AG09309 (cell line): ENCODE results near the gene CFAP20.

Experiments used
- DNase-seq: peaks from one replicate; pipeline ENCODE4 v3.0.0-alpha.2; 2010; ENCODE audit warnings: low read depth
- H3K4me3 ChIP-seq: 2 replicates; pipeline ENCODE4 v1.5.1; 2011; ENCODE audit warnings: mild to moderate bottlenecking, low read depth, low read length, moderate library complexity; ENCODE audit not compliant: control insufficient read depth
- TF ChIP-seq, protein P1 (sequence below): IDR thresholded peaks from 2 replicates; pipeline ENCODE4 v1.5.1; 2011; ENCODE audit warnings: mild to moderate bottlenecking, low read depth, low read length, inconsistent platforms; ENCODE audit not compliant: insufficient read depth, control insufficient read depth; ENCODE audit errors: missing control alignments

Gene CFAP20

DNA sequence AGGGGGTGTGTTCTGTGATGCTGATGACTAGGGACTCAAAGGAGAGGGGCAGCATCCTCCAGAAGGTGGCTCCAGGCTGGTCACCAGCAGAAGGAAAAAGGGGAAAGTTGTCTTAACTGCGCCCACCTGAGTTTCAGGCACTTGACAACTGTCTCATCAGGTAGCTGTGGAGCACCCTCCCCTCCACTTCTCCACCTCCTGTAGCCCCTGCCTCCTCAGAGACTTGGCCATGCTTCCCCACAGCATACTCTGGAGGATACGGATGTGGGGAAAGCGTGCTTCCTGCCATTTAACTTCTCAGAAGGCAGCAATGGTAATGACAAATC lies 17.9 kb downstream of the CFAP20 start:
- DNase-seq = no peak
- no peak overlapping the region for H3K4me3 ChIP-seq
- TF ChIP-seq, protein P1, sequence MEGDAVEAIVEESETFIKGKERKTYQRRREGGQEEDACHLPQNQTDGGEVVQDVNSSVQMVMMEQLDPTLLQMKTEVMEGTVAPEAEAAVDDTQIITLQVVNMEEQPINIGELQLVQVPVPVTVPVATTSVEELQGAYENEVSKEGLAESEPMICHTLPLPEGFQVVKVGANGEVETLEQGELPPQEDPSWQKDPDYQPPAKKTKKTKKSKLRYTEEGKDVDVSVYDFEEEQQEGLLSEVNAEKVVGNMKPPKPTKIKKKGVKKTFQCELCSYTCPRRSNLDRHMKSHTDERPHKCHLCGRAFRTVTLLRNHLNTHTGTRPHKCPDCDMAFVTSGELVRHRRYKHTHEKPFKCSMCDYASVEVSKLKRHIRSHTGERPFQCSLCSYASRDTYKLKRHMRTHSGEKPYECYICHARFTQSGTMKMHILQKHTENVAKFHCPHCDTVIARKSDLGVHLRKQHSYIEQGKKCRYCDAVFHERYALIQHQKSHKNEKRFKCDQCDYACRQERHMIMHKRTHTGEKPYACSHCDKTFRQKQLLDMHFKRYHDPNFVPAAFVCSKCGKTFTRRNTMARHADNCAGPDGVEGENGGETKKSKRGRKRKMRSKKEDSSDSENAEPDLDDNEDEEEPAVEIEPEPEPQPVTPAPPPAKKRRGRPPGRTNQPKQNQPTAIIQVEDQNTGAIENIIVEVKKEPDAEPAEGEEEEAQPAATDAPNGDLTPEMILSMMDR = no peak

DNA sequence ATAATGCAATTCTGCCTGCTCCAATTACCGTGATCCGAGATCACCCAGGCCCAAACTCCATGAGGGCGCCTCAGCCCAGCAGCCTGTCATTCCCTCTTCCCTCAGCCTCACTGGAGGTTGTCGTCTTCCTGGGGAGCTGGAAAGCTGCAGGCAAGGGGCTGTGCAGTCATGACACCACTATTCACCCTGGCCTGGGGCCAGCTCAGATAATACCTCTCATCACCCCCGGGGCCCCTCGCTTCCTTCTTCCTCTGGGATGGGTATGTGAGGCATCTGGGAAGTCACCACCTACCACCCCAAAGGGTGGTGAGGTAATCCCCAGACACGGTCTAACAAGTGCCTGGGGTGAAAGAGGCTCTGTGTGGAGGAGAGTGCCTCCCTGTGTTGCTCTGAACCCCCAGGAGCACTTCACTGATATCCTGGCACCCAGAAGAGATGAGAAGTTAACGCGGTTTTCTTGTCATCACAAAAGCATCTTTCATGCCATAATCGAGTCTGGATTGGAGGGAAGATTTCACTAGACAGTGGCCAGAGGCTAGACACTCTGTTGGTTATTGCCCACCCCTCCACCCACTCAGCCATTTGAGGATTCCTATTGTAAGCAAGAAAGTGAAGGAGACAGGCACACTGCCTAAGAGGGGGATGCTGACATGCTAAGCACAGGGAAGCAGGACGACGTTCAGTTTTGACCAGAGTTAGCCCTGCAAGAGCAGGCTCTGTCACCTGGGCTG lies 18.4 kb downstream of the CFAP20 start:
- TF ChIP-seq, protein P1 = no peak
- DNase-seq = no peak
- H3K4me3 ChIP-seq = no peak overlapping the region

DNA sequence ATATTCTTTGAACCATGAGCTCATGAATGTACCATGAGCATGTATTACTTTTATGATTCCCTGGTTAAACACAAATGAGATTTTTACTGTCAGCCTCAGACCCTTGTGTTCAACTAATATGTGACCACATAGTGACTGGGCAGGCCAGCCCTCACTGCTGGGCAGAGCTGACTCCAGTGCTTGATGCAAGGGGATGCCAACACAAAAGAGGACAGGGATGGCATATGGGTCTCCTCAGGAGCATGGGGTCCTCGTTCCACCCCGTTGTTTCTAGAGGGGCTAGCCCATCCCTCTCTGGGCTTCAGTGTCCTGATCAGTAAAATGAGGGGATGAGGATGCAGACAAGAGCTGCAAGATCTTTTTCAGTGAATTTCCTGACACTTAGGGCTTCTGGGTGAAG lies 19.3 kb downstream of the CFAP20 start:
- TF ChIP-seq, protein P1 = no peak
- no peak overlapping the region for H3K4me3 ChIP-seq
- DNase-seq = no peak

DNA sequence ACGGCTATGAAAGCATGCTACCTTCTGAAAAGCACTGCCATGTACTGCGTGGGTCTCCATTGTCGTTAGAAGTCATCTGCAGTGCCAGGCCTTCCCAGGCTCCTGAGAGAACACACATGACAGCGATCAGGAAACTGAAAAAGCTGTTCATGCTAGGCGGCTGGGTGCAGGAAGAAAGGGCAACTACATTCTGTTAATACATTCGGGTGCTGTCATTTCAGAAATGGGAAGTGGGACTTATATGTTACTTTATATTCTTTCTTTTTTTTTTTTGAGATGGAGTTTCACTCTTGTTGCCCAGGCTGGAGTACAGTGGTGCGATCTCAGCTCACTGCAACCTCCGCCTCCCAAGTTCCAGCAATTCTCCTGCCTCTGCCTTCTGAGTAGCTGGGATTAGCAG lies 19.9 kb downstream of the CFAP20 start:
- no peak for DNase-seq
- no peak overlapping the region for H3K4me3 ChIP-seq
- TF ChIP-seq, protein P1 = no peak

DNA sequence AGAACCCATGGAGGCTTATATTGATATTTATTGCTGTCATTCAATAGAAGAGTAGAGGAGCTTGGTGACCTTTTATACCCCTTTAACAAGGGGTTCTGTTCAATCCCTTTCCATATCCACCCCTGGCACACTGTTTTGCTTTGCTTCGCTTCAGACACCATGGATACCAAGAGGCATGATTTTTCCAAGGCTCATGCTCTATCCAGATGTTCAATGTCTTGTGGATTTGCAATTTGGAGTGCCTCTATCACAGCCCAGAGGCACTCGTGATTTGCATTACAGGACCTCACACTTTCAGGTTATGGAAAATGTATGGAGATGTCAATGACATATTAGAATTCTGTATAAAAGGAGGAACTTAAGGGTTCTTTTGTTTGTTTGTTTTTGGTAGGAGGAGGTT lies 21.5 kb downstream of the CFAP20 start:
- DNase-seq = no peak
- H3K4me3 ChIP-seq = no peak overlapping the region
- TF ChIP-seq, protein P1 = no peak

DNA sequence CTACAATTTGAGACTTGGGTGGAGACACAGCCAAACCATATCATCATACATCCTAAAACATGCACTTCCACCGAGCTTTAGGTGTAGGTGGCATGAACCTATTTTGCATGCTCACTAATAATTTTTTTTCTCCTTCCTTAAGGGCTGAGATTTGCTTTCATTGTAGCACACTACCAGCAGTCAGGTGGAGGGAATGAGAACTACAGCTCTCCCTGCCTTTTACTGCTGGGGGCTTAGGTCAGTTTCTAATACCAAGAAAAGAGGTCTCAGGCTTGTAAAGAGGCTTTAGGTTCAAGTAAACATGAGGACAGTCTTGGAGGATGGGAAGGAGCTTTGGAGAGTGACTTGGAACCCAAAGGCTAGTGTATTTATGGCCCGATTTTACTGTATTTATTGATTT lies 22.0 kb downstream of the CFAP20 start:
- no peak for DNase-seq
- TF ChIP-seq, protein P1 = peak; percentile 2
- no peak overlapping the region for H3K4me3 ChIP-seq
